ENCODE data around the gene PKDREJ. TPM values are rescaled to one million over a fixed set of nuclear protein-coding genes. Genes with fewer than 3 reads are reported as not detected.
A peak's percentile ranks its signal among the peaks of the same experiment; 100 is the strongest.

Gene PKDREJ
- total and polyA plus RNA-seq, 12 donors: 0.01 to 0.23 (median 0.10) TPM; not detected in 1

DNA sequence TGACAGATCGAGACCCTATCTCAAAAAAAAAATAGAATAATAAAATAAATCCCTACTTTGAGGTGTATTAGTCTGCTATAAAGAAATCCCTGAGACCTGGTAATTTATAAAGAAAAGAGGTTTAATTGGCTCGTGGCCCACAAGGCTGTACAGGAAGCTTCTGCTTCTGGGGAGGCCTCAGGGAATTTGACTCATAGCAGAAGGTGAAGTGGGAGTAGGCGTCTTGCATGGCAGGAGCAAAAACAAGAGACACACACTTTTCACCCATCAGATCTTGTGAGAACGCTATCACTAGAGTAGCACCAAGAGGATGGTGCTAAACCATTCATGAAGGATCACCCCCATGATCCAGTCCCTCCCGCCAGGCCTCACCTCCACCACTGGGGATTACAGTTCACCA is 42.2 kb downstream of the PKDREJ start:
- peaks cover 0 to 3% (median 0%) of the 10 kb centered on the region in 9 donors for H3K4me1 ChIP-seq
- peaks cover 0 to 94% (median 55%) of the 10 kb centered on the region in 9 donors for H3K36me3 ChIP-seq
- TF ChIP-seq, protein P1, sequence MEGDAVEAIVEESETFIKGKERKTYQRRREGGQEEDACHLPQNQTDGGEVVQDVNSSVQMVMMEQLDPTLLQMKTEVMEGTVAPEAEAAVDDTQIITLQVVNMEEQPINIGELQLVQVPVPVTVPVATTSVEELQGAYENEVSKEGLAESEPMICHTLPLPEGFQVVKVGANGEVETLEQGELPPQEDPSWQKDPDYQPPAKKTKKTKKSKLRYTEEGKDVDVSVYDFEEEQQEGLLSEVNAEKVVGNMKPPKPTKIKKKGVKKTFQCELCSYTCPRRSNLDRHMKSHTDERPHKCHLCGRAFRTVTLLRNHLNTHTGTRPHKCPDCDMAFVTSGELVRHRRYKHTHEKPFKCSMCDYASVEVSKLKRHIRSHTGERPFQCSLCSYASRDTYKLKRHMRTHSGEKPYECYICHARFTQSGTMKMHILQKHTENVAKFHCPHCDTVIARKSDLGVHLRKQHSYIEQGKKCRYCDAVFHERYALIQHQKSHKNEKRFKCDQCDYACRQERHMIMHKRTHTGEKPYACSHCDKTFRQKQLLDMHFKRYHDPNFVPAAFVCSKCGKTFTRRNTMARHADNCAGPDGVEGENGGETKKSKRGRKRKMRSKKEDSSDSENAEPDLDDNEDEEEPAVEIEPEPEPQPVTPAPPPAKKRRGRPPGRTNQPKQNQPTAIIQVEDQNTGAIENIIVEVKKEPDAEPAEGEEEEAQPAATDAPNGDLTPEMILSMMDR (IDR thresholded peaks at IDR 0.05): no peak
- intact Hi-C loops (cut with DNase I): no loop called here
- ATAC-seq (no peak), DNase-seq (no peak)
- 81 to 84% methylated on average over 5 of the region's 5 CpGs for WGBS, 2 donors
- no peaks in the 10 kb centered on the region for H3K27me3 ChIP-seq
- no peak overlapping the region for H3K27ac ChIP-seq
- no peaks in the 10 kb centered on the region for H3K9me3 ChIP-seq
- no peak overlapping the region for H3K4me3 ChIP-seq

DNA sequence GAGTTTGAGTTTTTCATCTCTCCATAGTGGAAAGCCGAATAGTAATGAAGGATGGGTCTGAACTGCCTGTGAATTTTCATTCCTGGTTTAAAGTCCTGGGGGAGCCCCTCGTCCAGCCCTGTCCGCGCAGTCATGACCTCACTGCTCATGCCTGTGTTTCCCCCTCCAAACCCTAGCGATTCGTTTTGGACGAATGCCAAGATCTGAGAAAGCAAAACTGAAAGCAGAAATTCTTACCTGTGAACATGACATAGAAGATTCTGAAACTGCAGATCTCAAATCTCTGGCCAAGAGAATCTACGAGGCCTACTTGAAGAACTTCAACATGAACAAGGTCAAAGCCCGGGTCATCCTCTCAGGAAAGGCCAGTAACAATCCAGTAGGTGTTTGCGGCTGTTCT is 43.5 kb downstream of the PKDREJ start:
- 72 to 78% methylated on average over 10 of the region's 10 CpGs for WGBS, 2 donors
- no peak for DNase-seq
- TF ChIP-seq, protein P1 (IDR thresholded peaks at IDR 0.05): no peak
- no peak overlapping the region for H3K27ac ChIP-seq
- H3K36me3 ChIP-seq: peaks cover 0 to 95% (median 63%) of the 10 kb centered on the region in 9 donors
- intact Hi-C loops (cut with DNase I): no loop called here
- no peaks in the 10 kb centered on the region for H3K27me3 ChIP-seq
- no peak overlapping the region for H3K4me3 ChIP-seq
- no peak for ATAC-seq
- H3K9me3 ChIP-seq: no peaks in the 10 kb centered on the region
- peaks cover 0 to 3% (median 0%) of the 10 kb centered on the region in 9 donors for H3K4me1 ChIP-seq

DNA sequence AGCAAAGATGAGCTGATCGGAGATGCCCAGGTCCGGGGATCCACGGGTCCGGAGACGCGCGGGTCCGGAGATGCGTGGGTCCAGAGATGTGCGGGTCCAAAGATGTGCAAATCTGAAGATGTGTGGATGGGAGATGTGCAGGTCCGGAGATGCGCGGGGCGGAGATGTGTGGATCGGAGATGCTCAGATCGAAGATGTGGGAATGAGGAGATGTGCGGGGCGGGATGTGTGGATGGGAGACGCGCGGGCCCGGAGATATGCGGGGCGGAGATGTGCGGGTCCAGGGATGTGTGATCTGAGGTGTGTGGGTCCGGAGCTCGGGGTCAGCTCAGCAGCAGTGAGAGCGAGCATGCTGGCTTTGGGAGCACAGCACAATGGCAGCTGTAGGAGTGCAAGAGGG is 48.5 kb downstream of the PKDREJ start:
- no peak for DNase-seq
- no peak overlapping the region for H3K27ac ChIP-seq
- 97 to 99% methylated on average over 28 of the region's 28 CpGs for WGBS, 2 donors
- peak in 1 of 8 donors; percentile 43 for ATAC-seq
- H3K36me3 ChIP-seq: peaks cover 0 to 92% (median 41%) of the 10 kb centered on the region in 9 donors
- no peak overlapping the region for H3K4me3 ChIP-seq
- TF ChIP-seq, protein P1 (IDR thresholded peaks at IDR 0.05): no peak
- intact Hi-C loops (cut with DNase I): no loop called here
- H3K4me1 ChIP-seq: peaks cover 0 to under 1% (median 0%) of the 10 kb centered on the region in 9 donors
- H3K27me3 ChIP-seq: no peaks in the 10 kb centered on the region
- peaks cover 0 to 11% (median 3%) of the 10 kb centered on the region in 11 donors for H3K9me3 ChIP-seq

DNA sequence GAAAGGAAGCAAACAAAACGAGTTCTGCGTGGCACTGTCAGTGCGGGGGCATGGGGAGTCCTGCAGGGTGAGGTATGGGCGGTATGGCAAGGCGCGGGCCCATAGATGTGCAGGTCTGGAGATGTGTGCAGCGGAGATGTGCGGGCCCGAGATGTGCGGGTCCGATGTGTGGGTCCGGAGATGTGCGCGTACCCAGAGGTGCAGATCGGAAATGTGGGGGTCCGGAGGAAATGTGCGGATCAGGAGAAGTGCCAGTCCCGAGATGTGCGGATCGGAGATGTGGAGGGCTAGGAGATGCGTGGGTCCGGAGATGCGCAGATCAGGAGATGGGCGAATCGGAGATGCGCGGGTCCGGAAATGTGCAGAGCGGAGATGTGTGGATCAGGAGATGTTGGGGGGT is 49.0 kb downstream of the PKDREJ start:
- Histone ChIP-seq H3K36me3 (peaks cover 0 to 92% (median 41%) of the 10 kb centered on the region in 9 donors), H3K4me1 (no peaks in the 10 kb centered on the region)
- ATAC-seq: peak in 1 of 8 donors; percentile 46

More for the DNA sequence above, 49.0 kb downstream of the PKDREJ start:
- Histone ChIP-seq H3K27ac (no peak overlapping the region), H3K9me3 (peaks cover 0 to 16% (median 7%) of the 10 kb centered on the region in 11 donors), H3K27me3 (no peaks in the 10 kb centered on the region), H3K4me3 (no peak overlapping the region)
- DNase-seq: no peak
- intact Hi-C loops (cut with DNase I): no loop called here
- WGBS, 2 donors: 97 to 98% methylated on average over 29 of the region's 29 CpGs
- TF ChIP-seq, protein P1 (IDR thresholded peaks at IDR 0.05): no peak

Measured in heart right ventricle (tissue), 16 donors.